Non-pigmented ciliary epithelial cell (primary cell): ENCODE data around the gene SHROOM4.
A peak's percentile ranks its signal among the peaks of the same experiment; 100 is the strongest.

ENCODE experiments used
- DNase-seq: peaks from one replicate; pipeline ENCODE4 v3.0.0-alpha.2; 2010; ENCODE audit warnings: low read depth

The SHROOM4 gene

DNA sequence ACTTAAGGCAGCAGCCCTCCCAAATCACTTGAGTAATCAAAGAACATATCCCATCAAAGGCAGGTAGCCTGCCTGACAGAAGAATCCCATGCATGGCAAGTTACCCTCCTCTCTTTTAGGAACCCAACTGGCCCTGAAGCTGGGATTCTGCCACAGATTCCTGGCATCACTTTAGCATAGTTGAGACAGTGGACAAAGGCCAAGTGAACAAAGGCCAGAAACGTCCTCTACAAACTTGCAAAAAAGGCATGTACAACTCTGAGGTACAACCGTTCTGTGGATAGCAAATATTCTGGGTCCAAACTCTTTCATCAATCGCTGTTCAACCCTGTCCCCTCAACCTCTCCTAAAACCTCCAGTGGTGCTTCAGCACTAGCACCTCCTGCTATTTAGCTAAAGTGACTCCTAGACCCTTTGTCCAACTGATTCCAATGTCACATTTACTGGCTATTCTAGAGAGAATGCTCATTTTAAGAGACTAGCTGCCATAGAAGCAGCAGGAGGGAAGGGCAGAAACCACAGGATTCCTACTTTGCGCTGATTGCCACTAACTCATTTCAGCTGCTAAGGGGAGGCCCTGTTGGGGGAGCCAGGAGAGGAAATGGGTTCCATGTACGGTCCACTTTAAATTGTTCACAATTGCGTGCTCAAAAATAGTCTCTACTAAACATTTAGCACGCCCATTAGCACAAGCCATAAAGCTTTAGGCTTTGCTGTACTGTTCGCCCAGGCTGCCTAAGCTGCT is 105.9 kb downstream of the SHROOM4 start:
- no peak for DNase-seq

DNA sequence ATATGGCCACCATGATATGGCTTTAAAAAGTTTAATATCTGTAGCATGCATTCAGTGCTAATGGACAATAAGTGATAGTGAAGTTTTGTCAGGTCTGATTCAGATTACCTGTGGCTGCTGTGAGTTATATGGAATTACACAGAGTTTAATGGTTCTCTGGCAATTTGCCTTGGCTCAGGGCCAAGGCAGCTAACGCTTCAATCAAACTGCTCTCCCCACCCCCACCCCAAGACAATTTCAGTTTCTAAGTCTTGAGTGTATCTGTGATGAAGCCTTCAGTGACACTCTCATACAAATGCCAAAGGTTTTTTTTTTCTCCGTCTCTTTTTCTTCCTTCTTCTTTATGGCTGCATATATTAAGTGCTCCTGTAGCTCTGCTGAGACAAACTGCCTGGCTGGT is 106.6 kb downstream of the SHROOM4 start:
- no peak for DNase-seq

DNA sequence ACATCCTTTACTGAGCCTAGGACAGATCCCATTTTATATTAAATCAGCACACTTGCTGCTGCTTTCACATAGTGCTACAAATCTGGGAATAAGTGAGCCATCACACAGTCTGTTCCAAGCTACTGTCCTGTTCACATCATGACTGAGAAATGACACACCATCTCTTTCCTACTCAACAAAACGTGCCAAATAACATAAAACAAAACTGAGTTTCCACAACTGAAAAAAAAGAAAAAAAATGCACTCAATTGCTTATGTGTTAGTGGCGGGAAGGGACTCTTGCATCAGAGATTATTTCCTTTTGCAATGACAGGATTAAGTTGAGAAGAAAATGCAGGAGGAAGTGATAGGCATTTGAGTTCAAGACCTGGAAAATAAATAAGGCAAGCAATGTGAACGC is 109.0 kb downstream of the SHROOM4 start:
- no peak for DNase-seq

DNA sequence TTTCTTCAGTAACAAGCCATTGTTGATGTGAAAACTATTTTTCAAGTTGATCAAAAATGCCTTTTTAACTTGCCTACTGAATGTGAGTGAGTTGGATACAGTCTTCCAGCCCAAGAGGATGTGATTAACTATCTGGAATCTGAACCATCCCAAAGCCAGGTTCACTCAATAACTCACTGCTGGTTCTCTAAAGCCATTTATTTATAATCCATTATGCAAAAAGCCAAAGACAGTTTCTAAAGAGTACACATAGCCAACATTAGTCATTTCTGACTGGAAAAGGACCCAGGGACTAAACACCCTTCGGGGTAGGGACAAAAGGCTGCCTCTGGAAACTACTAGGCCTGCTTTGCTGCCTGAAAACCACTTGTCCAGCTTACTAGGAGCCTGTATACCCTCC is 109.6 kb downstream of the SHROOM4 start:
- no peak for DNase-seq

DNA sequence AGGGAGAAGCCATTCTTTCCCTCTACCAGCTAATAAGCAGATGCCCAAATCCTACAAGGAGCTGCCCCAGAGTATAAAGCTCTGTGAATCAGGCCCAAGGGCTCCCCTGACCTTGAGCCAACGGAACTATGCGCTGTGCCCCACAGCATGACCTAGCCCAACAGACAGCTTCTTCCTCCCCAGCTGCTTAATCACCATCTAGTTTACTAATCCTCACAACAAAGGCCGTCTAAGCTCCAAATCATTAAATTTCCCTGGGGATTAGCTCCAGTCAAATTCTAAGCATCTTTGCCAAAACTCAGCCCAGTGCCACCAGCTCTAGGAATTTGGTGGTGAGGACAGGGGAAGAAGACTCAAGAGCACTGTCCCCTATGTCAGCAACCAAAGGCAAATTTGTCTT is 113.1 kb downstream of the SHROOM4 start:
- no peak for DNase-seq

DNA sequence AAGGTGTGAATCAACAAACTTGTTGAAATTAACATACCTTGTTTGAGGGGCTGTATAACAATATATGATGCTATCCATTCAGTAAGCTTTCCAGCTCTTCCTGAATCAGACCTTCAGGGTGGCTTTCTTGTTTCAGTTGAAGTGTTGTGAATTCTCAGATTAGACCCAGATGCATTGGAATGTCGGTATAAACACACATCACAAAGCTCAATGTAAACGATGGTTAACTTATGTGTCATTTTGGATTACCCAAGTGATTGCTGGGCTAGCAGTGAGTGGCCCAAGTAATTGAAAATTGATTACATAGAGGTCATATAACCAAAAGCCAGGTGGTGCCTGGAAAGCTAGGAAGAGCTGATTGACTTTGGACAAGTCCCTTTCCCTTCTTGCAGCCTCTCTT is 115.0 kb downstream of the SHROOM4 start:
- DNase-seq, result no peak

DNA sequence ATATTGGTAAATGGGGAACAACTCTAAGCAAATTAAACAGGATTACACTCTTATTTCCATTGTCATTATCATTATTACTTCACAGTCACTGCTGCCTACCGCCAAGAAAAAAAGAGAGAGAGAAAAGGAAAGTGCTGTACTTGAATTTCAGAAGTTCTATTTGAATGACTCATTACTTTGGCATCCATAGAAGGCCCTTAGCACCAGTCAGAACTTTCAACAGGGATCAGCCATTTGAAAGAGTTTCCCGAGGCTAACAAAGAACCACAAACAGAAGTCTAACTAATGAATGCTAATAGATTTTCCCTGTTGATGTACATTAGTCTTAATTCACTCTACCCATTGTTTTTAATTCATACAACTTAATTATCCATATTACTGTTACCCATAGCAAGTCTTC is 116.3 kb downstream of the SHROOM4 start:
- peak; percentile 37 for DNase-seq

DNA sequence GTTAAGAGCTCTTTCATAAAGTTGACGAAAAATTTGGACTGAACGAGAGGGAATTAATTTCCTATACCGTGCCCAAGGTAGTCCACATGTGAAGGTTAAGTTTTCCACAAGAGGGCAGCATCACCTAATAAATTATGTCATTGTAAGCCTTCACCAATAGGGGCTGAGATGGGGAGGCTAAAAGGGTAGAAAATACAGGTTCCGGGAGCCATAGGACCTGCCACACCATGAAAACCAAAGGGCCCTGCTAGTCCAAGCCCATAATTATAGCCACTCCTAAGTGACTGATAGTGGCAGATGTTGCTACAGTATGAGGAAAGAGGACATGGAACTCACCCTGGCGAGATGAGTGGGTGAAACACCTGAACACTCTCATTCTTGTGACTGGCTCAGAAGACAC is 122.2 kb downstream of the SHROOM4 start:
- no peak for DNase-seq

DNA sequence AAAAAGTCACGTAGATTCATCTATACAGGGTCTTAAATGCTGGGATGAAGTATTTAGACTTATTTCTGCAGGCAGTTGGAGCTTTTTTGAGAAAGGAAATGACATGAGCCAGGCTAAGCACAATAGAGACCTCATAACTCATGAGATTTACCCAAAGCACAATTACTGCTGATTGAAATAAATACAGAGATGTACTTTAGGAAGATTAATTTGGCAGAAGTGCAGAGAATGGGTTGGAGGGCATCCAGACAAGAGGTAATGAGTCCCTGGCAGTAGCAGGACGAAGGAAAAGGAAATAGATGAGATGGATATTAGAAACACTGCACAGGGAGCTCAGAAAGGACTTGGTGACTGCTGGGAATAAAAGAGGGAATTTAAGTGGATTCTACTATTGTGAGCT is 129.1 kb downstream of the SHROOM4 start:
- no peak for DNase-seq

DNA sequence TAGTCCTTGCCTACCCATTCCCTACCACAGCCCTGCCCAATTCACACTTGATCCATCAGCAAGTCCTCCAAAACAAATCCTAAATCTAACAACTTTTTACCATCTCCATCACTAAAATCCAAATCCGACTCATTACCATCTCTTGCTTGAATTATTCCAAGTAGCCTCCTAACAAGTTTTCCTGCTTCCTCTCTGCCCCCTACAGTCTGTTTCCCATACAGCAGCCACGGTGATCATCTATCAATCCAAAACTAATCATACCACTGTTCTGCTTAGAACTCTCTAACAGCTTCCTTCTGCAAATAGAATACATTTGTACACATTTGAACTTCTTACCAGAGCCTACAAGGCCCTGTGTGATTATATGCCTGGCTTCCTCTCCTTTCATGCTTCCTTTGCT is 133.0 kb downstream of the SHROOM4 start:
- DNase-seq, result no peak

DNA sequence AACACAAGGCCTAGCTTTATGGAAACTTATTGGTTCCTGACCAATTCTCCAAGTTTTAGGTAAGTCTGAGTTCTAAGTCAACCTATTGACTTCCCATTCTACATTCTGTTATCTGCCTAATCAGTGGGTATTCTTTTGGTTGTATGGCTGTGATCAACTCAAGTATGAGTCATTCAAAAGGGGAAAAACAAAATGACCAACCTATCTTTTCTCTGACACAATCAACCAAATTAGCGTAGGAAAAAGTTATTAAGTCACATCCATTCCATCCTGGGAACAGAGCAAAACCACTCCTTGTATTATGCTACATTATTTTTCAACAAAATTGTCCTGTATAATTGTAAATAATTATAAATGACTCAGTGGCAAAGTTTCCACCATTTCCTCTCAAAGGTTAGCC is 136.2 kb downstream of the SHROOM4 start:
- no peak for DNase-seq

DNA sequence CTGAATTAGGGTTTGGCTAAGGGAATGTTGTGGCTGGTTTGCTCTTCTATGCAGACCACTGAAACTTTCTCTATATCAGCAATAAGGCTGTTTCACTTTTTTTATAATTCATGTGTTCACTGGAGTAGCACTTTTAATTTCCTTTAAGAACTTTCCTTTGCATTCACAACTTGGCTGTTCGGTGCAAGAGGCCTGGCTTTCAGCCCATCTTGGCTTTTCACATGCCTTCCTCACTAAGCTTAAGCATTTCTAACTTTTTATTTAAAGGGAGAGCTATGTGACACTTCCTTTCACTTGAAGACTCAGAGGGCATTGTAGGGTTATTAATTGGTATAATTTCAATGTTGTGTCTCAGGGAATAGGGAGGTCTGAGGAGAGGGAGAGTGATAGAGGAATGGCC is 142.3 kb downstream of the SHROOM4 start:
- DNase-seq, result no peak

DNA sequence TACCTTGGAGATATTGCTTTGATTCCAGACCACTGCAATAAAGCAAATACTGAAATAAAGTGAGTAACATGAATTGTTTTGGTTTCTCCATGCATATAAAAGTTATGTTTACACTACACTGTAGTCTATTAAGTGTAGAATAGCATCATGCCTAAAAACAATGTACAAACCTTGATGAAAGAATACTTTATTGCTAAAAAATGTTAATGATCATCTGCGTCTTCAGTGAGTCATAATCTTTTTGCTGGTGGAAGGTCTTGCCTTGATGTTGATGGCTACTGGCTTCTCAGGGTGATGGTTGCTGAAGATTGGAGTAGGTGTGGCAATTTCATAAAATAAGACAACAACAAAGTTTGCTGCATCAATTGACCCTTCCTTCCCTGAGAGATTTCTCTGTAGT is 145.1 kb downstream of the SHROOM4 start:
- no peak for DNase-seq

DNA sequence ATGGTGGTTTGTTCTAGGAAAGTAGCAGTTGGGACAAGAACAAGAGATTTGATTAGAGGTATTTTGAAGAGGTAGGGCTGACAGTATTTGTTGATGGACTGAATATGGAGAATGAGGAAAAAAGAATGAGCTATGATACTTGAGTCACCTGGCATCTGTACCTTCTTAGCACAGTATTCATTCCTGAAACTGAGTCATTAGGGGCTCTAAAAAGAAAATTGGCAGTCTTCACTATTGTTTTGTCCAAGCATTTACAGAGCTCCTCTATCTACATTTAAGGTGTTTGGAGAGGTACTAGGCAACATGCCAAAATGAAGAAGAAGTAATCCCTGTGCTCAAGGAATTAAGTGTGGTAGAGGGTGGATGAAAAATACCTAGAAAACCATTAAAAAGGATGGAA is 165.8 kb downstream of the SHROOM4 start:
- DNase-seq, result no peak

DNA sequence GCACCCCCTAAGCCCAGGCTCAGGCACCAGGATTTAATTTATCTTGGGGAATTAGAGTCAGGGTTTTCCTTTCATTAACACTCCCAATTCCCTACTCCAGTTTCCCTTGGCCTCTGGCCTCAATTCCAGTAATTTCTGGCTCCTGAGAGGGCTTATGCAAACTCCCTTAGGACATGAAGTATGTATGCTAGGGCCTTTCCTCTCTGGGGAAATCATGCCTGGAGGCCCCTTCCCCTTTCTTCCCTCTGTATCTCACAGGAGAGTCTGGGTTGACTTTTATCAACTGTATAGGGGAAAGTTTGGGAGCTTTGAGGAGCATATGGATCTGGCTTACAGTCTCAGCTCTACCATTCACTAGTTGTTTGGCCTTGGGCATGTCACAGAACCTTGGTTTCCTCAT is 169.5 kb downstream of the SHROOM4 start:
- DNase-seq, result no peak

DNA sequence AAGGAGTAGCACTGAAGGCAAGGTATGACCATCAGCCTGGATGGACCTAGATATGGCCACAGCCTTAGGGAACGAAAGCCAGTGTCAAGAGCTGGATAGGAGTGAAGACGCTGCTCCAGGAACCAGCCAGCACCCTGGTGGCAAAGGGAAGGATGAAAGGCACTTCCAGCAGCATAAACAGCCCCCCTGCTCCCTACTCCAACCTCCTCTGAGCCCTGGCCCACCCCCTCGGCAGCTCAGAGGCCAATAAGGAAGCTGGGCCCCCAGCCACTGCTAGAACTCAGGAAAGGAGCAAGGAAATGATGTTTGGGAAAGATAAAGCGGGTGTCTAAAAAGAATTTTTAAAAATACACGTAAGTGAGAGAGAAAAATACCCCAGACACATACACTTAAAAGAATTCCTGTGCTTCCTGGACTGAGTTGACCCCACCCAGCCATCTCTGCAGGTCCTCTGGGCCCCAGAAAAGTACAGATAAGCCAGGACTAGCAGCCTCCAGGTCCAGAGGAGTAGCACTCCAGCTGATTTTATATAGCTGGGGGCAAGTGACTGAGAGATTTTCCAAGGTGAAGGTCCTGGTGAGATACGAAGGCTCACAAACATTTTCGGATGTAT is 170.4 kb downstream of the SHROOM4 start:
- no peak for DNase-seq

DNA sequence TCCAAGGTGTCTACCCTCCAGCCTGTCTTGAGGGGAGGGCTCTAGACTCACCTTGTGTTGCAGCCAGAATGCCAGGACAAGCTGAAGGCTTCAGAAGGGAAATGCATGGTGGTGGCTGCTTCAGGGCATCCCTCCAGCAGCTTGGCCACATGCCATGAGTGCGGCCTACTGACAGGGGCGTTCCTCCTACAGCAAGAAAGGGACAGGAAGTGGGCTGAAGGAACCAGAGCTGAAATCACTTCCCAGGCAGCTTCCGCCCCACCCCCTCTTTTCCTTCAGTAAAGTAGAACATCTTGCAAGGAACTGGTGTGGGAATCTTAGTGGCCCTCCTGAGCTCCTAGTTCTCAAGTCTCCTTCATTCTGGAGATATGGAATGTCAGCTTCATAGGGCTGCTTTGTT is 175.9 kb downstream of the SHROOM4 start:
- DNase-seq, result no peak

DNA sequence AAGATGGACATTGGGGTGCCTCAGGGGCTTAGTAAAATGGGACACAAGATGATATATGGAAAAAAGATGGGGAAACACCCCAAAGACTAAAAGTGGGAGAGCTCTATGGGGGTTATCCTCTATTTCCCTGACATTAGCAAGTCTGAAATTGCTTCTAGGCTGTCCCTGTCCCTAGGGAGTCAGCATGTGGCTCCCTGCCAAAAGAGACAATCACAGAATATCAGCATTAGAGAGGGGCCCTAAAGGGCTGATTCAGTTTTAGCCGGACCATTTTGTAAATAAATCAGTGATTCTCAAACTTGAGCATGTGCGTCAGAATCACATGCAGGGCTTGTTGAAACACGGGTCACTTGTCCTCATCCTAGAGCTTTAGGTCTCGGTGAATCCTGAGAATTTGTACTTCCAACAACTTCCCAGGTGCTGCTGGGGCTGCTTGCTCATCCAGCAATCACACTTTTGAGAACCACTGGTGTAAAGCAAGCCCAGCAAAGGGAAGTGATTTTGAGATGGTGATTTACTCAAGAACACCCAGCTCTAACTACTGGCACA is 178.1 kb downstream of the SHROOM4 start:
- DNase-seq, result no peak

DNA sequence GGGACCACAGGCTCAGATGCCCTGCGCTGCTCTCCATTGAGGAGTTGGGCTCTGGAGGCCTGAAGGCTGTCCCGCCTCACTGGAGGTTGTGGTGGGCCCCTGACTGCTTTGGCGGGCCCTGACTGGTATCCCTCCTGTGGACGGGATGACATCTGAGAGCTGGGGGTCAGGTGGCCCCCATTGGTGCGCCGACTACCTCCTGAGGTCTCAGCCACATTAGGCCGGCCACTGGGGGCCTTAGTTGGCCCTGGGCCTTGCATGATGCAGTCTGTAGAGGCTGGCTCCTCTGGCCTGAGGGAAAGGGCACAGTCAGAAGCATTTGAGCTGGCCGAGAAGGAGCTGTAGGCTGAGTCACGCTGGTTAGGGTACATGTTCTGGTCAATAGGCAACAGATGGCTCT is 178.8 kb downstream of the SHROOM4 start:
- no peak for DNase-seq

DNA sequence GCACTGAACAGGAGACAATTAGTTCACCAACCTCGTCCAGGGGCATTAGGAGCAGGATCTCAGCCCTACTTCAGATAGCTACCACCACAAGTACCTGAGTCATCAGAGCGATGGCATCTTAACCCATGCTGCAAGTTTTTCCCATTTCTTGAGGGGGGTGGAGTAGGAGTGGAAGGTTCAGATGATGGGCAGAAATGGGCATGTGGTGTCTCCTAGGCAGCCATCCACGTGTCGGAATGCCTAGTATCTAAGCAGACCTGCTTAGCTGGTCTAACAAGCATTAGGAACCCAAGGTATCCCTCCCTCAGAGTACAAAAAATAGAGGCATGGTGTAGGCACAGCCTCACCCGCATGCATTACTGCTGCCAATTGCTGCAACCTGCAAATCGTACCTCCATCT is 184.2 kb downstream of the SHROOM4 start:
- no peak for DNase-seq

DNA sequence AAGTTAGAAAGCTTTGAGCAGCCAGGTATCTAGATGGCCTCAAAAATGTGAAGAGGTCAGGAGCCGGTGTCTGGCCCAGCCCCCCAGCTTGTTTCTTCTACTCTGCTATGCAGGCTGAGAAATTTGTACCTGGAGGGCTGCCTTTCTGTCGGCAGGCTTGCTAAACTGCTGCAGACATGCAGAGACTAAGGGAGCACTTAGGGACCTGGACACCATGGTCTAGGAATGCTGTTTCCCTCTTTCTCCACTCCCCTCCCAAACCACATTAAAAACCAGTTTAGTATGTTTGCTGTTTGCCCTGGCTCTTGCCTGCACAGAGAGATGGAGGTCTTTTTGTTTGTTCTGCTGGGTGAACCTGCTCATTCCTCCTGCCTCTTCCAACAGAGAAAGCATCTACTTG is 186.3 kb downstream of the SHROOM4 start:
- DNase-seq, result no peak

DNA sequence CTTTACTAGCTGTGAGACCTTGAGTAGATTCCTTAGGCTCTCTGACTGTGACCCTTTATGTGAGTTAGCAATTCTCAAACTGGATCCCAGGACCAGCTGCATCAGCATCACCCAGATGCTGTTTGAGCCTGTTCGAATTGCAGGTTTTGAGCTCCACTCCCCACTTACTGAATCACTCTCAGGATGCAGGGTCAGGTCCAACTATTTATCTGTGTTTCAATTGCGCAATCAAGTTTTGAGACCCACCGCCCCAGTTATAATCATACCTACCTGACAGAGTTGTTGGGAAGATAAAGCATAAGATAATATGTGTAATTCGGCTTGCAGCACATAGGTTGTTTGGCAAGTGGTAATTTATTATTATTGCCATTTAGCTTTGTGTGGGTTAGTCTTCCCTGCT is 187.6 kb downstream of the SHROOM4 start:
- DNase-seq, result no peak

DNA sequence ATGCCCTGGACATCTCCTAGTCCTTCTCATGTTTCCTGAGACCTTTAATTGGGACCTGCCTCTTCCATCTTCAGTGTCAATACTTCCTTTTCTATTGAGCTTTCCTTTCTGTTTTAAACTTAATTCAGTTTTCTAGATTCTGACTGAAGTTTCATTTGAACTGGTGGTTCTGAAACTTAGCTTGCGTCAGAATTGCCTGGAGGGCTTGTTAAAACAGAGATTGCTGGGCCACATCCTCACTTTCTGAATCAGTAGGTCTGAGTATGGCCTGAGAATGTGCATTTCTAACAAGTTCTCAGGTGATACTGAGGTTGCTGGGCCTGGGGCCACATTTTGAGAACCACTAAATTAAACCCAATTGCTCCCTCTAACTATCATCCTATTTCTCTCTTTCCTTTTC is 191.2 kb downstream of the SHROOM4 start:
- no peak for DNase-seq
